Measurements from ENCODE around the gene RALGPS2. TPM values are rescaled to one million over a fixed set of nuclear protein-coding genes. Genes with fewer than 3 reads are reported as not detected.

The RALGPS2 gene
- total RNA-seq, 2 experiments from 2014 or later = 91.6 to 102 TPM

DNA sequence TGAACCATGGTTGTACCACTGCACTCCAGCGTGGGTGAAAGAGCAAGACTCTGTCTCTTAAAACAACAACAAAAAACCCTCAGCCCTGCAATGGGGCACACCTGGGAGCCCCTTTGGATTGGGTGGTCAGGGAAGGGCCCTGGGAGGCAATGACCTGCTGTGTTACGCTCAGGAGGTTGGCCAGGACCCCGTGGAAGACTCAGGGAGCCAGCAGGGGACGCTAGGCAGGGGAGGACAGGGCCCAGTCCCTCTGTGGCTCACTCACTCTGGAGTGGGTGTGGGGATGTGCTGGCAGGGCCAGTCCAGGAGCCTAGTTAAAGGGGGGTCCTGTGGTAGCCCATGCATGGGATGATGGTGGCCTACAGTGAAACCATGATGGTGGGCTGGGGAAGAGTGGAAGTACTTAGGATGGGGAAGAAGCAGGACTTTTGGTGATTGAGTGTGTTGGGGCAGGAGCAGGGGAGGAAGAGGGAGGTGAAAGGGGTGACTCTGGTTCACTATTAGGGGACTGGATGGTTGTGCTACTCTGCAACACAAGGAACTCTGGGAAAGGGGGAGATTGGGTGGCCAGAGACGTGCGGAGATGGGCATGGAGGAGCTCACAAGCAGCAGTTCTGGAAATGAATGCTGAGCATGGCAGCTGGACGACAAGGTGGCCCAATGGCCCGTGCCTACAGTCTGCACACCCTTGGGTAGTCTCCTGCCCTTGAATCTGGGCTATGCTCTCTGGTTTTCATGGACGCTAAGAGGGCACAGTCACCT is 244.4 kb downstream of the RALGPS2 start:
- ChIA-PET POLR2A (no interaction called here), CTCF (ENCODE audit: unreplicated experiment) (no interaction called here)
- Histone ChIP-seq H3K9me2 (ENCODE audit: insufficient read depth, low read length) (no peaks in the 10 kb centered on the region), H2AFZ (ENCODE audit: low read length) (0 out of 2 replicates have a peak overlapping the region, but pooled peaks have one; percentile 28), H3K79me2 (ENCODE audit: insufficient read depth, low read depth, low read length) (no peaks in the 10 kb centered on the region), H3K4me3 (ENCODE audit: low read depth, low read length, poor library complexity, severe bottlenecking) (no peak overlapping the region), H3K9me3 (ENCODE audit: low read length) (peaks cover under 1% of the 10 kb centered on the region; the same call in 1 of the 2 replicates), H4K20me1 (ENCODE audit: insufficient read depth, low read length) (no peaks in the 10 kb centered on the region), H3K36me3 (ENCODE audit: insufficient read depth, low read length) (no peaks in the 10 kb centered on the region), H3K4me2 (ENCODE audit: low read length) (no peak overlapping the region), H3K27ac (ENCODE audit: low read depth, low read length, poor library complexity, severe bottlenecking) (no peak overlapping the region), H3K4me1 (ENCODE audit: insufficient read depth, low read length, poor library complexity, severe bottlenecking) (peaks cover 32% of the 10 kb centered on the region)
- intact Hi-C loops (cut with micrococcal nuclease; ENCODE audit: unreplicated experiment) = no loop called here
- BruUV-seq (replicated peaks) = no TSS peak
- TF ChIP-seq, protein P1, sequence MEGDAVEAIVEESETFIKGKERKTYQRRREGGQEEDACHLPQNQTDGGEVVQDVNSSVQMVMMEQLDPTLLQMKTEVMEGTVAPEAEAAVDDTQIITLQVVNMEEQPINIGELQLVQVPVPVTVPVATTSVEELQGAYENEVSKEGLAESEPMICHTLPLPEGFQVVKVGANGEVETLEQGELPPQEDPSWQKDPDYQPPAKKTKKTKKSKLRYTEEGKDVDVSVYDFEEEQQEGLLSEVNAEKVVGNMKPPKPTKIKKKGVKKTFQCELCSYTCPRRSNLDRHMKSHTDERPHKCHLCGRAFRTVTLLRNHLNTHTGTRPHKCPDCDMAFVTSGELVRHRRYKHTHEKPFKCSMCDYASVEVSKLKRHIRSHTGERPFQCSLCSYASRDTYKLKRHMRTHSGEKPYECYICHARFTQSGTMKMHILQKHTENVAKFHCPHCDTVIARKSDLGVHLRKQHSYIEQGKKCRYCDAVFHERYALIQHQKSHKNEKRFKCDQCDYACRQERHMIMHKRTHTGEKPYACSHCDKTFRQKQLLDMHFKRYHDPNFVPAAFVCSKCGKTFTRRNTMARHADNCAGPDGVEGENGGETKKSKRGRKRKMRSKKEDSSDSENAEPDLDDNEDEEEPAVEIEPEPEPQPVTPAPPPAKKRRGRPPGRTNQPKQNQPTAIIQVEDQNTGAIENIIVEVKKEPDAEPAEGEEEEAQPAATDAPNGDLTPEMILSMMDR (conservative IDR thresholded peaks at IDR 0.05; ENCODE audit: low read length) = no peak
- TF ChIP-seq EZH2phosphoT487 (IDR thresholded peaks at IDR 0.05; ENCODE audit: borderline replicate concordance, low read depth, low read length) = no peak
- no peak for DNase-seq (ENCODE audit: low spot score)

DNA sequence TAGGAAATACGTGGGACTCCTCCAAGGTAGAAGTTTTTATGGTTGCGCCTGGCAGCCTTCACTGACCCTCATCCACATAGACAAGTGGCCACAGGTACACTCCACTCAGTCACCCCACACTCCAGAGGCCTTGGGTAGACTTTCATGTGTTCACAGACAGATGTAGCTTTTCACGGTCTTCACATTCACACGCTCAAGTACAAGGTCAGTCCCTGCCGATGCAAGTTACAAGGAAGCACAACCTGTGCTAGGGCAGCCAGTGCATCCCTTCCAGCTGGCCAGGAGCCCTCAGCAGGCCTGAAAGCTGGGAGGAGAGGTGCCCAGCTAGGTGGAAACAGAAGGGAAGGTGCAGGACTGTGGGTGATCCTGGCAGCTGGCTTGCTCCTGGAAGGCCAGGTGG is 245.1 kb downstream of the RALGPS2 start:
- Histone ChIP-seq H3K9me3 (ENCODE audit: low read length) (peaks cover 8% of the 10 kb centered on the region; the same call in 1 of the 2 replicates), H4K20me1 (ENCODE audit: insufficient read depth, low read length) (no peaks in the 10 kb centered on the region), H2AFZ (ENCODE audit: low read length) (no peak overlapping the region), H3K4me3 (ENCODE audit: low read depth, low read length, poor library complexity, severe bottlenecking) (no peak overlapping the region), H3K27ac (ENCODE audit: low read depth, low read length, poor library complexity, severe bottlenecking) (no peak overlapping the region), H3K36me3 (ENCODE audit: insufficient read depth, low read length) (no peaks in the 10 kb centered on the region), H3K4me1 (ENCODE audit: insufficient read depth, low read length, poor library complexity, severe bottlenecking) (peaks cover 36% of the 10 kb centered on the region), H3K4me2 (ENCODE audit: low read length) (no peak overlapping the region), H3K79me2 (ENCODE audit: insufficient read depth, low read depth, low read length) (no peaks in the 10 kb centered on the region), H3K9me2 (ENCODE audit: insufficient read depth, low read length) (no peaks in the 10 kb centered on the region)
- CTCF ChIA-PET (ENCODE audit: unreplicated experiment) = no interaction called here
- DNase-seq (ENCODE audit: low spot score) = no peak
- POLR2A ChIA-PET = interaction anchor here (0.6 kb wide), 1 partner anchor 18 kb away, joined by 4 read pairs; no protein-coding TSS in a partner anchor
- no peak for TF ChIP-seq EZH2phosphoT487 (IDR thresholded peaks at IDR 0.05; ENCODE audit: borderline replicate concordance, low read depth, low read length)
- TF ChIP-seq, protein P1 (conservative IDR thresholded peaks at IDR 0.05; ENCODE audit: low read length) = no peak
- intact Hi-C loops (cut with micrococcal nuclease; ENCODE audit: unreplicated experiment) = no loop called here
- BruUV-seq (replicated peaks) = no TSS peak

Small RNA genes within 50 kb of the gene (microRNA-seq; reads per million reads assigned to microRNA genes)
- not detected for gene MIR4424 (ENCODE audit: borderline replicate concordance)

Small RNA genes within 50 kb of the gene (small RNA-seq; reads per million reads assigned to genes)
- gene MIR4424 = not detected
- gene RF00092 = not detected

Other genes with a start within 250 kb of the RALGPS2 start
- not detected in 2 replicates for gene CLEC20A, start 228.3 kb upstream of the RALGPS2 start, total RNA-seq (2014; rRNA removed; shearing (Covaris generic))
- not detected in 2 replicates for gene CLEC20A, start 228.3 kb upstream of the RALGPS2 start, total RNA-seq (2022)
- gene TEX35, start 212.1 kb upstream of the RALGPS2 start, total RNA-seq (2014; rRNA removed; shearing (Covaris generic)) = 0.39 TPM in 1 of 2 replicates, not detected in the other
- not detected in 2 replicates for gene TEX35, start 212.1 kb upstream of the RALGPS2 start, total RNA-seq (2022)
- not detected in 2 replicates for gene ANGPTL1, start 145.8 kb downstream of the RALGPS2 start, total RNA-seq (2014; rRNA removed; shearing (Covaris generic))
- gene ANGPTL1, start 145.8 kb downstream of the RALGPS2 start, total RNA-seq (2022) = not detected in 2 replicates